ENCODE results near the gene USP35. TPM values are rescaled to one million over a fixed set of nuclear protein-coding genes. Genes with fewer than 3 reads are reported as not detected.

The USP35 gene
- total and polyA plus RNA-seq, 8 donors = 2.2 to 13.0 (median 4.4) TPM

DNA sequence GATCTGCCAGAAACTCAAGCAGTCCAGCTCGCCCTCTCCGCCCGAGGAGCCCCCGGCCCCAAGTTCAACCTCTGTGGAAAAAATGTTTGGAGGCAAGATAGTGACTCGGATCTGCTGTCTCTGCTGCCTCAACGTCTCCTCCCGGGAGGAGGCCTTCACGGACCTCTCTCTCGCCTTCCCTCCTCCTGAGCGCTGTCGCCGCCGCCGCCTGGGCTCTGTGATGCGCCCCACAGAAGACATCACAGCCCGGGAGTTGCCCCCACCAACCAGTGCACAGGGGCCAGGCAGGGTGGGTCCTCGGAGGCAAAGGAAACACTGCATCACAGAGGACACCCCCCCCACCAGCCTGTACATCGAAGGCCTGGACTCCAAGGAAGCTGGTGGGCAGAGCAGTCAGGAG lies 20.8 kb downstream of the USP35 start:
- intact Hi-C loops (cut with DNase I) = no loop called here
- TF ChIP-seq, protein P1, sequence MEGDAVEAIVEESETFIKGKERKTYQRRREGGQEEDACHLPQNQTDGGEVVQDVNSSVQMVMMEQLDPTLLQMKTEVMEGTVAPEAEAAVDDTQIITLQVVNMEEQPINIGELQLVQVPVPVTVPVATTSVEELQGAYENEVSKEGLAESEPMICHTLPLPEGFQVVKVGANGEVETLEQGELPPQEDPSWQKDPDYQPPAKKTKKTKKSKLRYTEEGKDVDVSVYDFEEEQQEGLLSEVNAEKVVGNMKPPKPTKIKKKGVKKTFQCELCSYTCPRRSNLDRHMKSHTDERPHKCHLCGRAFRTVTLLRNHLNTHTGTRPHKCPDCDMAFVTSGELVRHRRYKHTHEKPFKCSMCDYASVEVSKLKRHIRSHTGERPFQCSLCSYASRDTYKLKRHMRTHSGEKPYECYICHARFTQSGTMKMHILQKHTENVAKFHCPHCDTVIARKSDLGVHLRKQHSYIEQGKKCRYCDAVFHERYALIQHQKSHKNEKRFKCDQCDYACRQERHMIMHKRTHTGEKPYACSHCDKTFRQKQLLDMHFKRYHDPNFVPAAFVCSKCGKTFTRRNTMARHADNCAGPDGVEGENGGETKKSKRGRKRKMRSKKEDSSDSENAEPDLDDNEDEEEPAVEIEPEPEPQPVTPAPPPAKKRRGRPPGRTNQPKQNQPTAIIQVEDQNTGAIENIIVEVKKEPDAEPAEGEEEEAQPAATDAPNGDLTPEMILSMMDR (IDR thresholded peaks at IDR 0.05) = no peak
- no peaks in the 10 kb centered on the region for H3K9me3 ChIP-seq
- H3K4me3 ChIP-seq = no peak overlapping the region
- ATAC-seq (no peak), DNase-seq (peak in 1 of 6 donors; percentile 38), FAIRE-seq (no peak)
- no peaks in the 10 kb centered on the region for H3K27me3 ChIP-seq
- H3K36me3 ChIP-seq = peaks cover 0 to 8% (median 4%) of the 10 kb centered on the region in 3 donors
- no peak overlapping the region for H3K27ac ChIP-seq
- WGBS, 2 donors = 92 to 94% methylated on average over 18 of the region's 18 CpGs
- H3K4me1 ChIP-seq = no peaks in the 10 kb centered on the region

DNA sequence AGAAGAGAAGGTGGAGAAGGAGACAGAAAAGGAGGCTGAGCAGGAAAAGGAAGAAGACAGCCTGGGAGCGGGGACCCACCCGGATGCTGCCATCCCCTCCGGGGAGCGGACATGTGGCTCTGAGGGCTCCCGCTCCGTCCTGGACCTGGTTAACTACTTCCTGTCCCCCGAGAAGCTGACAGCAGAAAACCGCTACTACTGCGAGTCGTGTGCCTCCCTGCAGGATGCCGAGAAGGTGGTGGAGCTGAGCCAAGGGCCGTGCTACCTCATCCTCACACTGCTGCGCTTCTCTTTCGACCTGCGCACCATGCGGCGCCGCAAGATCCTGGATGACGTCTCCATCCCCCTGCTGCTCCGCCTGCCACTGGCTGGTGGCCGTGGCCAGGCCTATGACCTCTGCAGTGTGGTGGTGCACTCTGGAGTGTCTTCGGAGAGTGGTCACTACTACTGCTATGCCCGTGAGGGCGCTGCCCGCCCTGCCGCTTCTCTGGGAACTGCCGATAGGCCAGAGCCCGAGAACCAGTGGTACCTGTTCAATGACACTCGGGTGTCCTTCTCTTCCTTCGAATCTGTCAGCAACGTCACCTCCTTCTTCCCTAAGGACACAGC lies 21.4 kb downstream of the USP35 start:
- FAIRE-seq (no peak), DNase-seq (no peak), ATAC-seq (no peak)
- Histone ChIP-seq H3K4me3 (no peak overlapping the region), H3K36me3 (peaks cover 0 to 13% (median 4%) of the 10 kb centered on the region in 3 donors), H3K27me3 (no peaks in the 10 kb centered on the region), H3K4me1 (no peaks in the 10 kb centered on the region), H3K27ac (no peak overlapping the region), H3K9me3 (no peaks in the 10 kb centered on the region)
- TF ChIP-seq, protein P1 (IDR thresholded peaks at IDR 0.05) = no peak
- intact Hi-C loops (cut with DNase I) = no loop called here
- WGBS, 2 donors = 91 to 95% methylated on average over 30 to 31 of the region's 31 CpGs

DNA sequence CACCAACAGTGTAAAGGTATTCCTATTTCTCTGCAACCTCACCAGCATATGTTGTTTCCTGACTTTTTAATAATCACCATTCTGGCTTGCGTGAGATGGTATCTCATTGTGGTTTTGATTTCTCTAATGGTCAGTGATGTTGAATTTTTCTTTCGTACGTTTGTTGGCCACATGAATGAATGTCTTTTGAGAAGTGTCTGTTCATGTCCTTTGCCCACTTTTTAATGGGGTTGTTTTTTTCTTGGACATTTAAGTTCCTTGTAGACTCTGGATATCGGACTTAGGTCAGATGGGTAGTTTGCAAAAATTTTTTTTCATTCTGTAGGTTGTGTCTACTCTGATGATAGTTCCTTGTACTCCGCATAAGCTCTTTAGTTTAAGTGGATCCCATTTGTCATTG lies 22.8 kb downstream of the USP35 start:
- Histone ChIP-seq H3K27me3 (no peaks in the 10 kb centered on the region), H3K9me3 (no peaks in the 10 kb centered on the region), H3K4me1 (no peaks in the 10 kb centered on the region), H3K27ac (no peak overlapping the region), H3K36me3 (peaks cover 0 to 18% (median 4%) of the 10 kb centered on the region in 3 donors), H3K4me3 (no peak overlapping the region)
- WGBS, 2 donors = 93 to 95% methylated on average over 5 of the region's 5 CpGs
- FAIRE-seq = no peak
- no peak for ATAC-seq
- TF ChIP-seq, protein P1 (IDR thresholded peaks at IDR 0.05) = no peak
- intact Hi-C loops (cut with DNase I) = no loop called here
- no peak for DNase-seq

DNA sequence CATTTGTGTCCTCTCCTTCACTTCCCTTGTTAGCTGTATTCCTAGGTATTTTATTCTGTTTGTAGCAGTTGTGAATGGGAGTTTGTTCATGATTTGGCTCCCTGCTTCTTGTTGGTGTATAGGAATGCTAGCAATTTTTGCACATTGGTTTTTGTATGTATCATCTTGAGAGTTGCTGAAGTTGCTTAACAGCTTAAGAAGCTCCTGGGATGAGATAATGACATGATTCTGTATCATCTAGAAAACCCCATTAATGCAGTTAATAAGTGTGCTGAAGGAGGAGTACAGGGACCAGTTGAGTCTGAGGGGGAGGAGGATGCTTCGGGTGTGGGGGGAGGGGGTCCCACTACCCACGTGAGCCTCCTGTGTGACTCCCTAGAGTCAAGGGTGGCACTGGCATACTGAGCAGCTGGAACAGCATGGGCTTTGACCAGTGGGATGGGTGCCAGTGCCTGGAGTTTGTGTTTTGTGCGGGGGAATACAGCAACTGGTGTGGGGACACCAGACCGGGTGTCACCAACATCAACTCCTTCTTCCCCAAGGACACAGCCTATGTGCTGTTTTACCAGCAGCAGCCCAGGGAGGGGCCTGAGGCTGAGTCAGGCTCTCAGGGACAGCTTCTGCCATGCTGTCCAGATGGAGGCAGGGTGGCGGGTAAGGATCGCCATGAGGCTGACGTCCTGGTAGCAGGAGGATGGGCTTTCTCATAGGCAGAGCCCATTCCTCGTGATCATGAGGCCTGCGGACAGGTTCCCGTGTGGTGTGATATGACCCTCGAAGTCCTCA lies 24.1 kb downstream of the USP35 start:
- no peaks in the 10 kb centered on the region for H3K4me1 ChIP-seq
- no peak for DNase-seq
- H3K27me3 ChIP-seq = no peaks in the 10 kb centered on the region
- no peak for FAIRE-seq
- WGBS, 2 donors = 84 to 88% methylated on average over 11 of the region's 11 CpGs
- no peak overlapping the region for H3K4me3 ChIP-seq
- H3K9me3 ChIP-seq = no peaks in the 10 kb centered on the region
- H3K36me3 ChIP-seq = peaks cover 0 to 18% (median 4%) of the 10 kb centered on the region in 3 donors
- intact Hi-C loops (cut with DNase I) = no loop called here
- ATAC-seq = peak in 2 of 4 donors; percentile 18 to 20
- TF ChIP-seq, protein P1 (IDR thresholded peaks at IDR 0.05) = no peak
- H3K27ac ChIP-seq = no peak overlapping the region
